Glomerular endothelial cell (primary cell): ENCODE measurements around the gene SFT2D3. TPM values are rescaled to one million over a fixed set of nuclear protein-coding genes. Genes with fewer than 3 reads are reported as not detected.

Source experiments
- DNase-seq: peaks from one replicate; pipeline ENCODE4 v3.0.0-alpha.2; 2011; ENCODE audit warnings: low read depth, low spot score; ENCODE audit errors: extremely low read depth
- total RNA-seq: library from RNA; depleted of rRNA; stranded (reverse); fragments of >200 nt; gene quantifications from 2 replicates; pipeline ENCODE4 v1.2.3, GENCODE V29; 2015

SFT2D3 gene
- total RNA-seq, 1 donor from 2014 or later, result 6.7 TPM

GRCh38 chr2:127705391-127706065, 4.2 kb downstream of the SFT2D3 start:
- DNase-seq, result no peak

- no peak for DNase-seq
Measured at GRCh38 chr2:127706215-127706990, 5.1 kb downstream of the SFT2D3 start.

GRCh38 chr2:127707890-127708648, 6.8 kb downstream of the SFT2D3 start:
- no peak for DNase-seq

- no peak for DNase-seq
Measured at GRCh38 chr2:127709336-127709735, 8.0 kb downstream of the SFT2D3 start.

GRCh38 chr2:127712999-127713398, 11.7 kb downstream of the SFT2D3 start:
- no peak for DNase-seq

- DNase-seq, result no peak
Measured at GRCh38 chr2:127713562-127713961, 12.3 kb downstream of the SFT2D3 start.

- no peak for DNase-seq
Measured at GRCh38 chr2:127715778-127716449, 14.6 kb downstream of the SFT2D3 start.

- DNase-seq, result no peak
Measured at GRCh38 chr2:127718271-127718670, 17.0 kb downstream of the SFT2D3 start.

- DNase-seq, result no peak
Measured at GRCh38 chr2:127719301-127720218, 18.3 kb downstream of the SFT2D3 start.

- no peak for DNase-seq
Measured at GRCh38 chr2:127721311-127721977, 20.1 kb downstream of the SFT2D3 start.

- DNase-seq, result no peak
Measured at GRCh38 chr2:127721978-127722355, 20.7 kb downstream of the SFT2D3 start.

- DNase-seq, result no peak
Measured at GRCh38 chr2:127722807-127723206, 21.5 kb downstream of the SFT2D3 start.

GRCh38 chr2:127726158-127726880, 25.0 kb downstream of the SFT2D3 start:
- DNase-seq, result no peak

GRCh38 chr2:127733113-127733815, 32.0 kb downstream of the SFT2D3 start:
- no peak for DNase-seq

GRCh38 chr2:127733816-127734537, 32.7 kb downstream of the SFT2D3 start:
- no peak for DNase-seq

- DNase-seq, result no peak
Measured at GRCh38 chr2:127735044-127735443, 33.7 kb downstream of the SFT2D3 start.
